Subcutaneous abdominal adipose tissue (tissue), 5 donors: ENCODE measurements around the gene JPH2.
"Not testable (repeated sequence)": the region's sequence is repeated elsewhere in the genome, so short reads cannot be mapped to it uniquely, and the experiment has no call there.

Experiments
- H3K27ac ChIP-seq: one replicate; pipeline ENCODE4 v1.7.0; 2013; ENCODE audit warnings: low read depth, mild to moderate bottlenecking, inconsistent platforms, low read length, moderate library complexity
- H3K27me3 ChIP-seq, 5 donors: one replicate each; pipeline ENCODE4 v1.7.0; 2013; ENCODE audit warnings: low read length in 5 of 5, inconsistent platforms in 1 of 5; ENCODE audit not compliant: control insufficient read depth in 5 of 5, insufficient read depth in 4 of 5
- H3K36me3 ChIP-seq, 5 donors: one replicate each; pipeline ENCODE4 v1.7.0; 2013; ENCODE audit warnings: low read length in 5 of 5; ENCODE audit not compliant: control insufficient read depth in 5 of 5, insufficient read depth in 5 of 5
- H3K4me1 ChIP-seq, 5 donors: one replicate each; pipeline ENCODE4 v1.7.0; 2013; ENCODE audit warnings: low read length in 5 of 5, mild to moderate bottlenecking in 3 of 5, moderate library complexity in 1 of 5; ENCODE audit not compliant: control insufficient read depth in 5 of 5, insufficient read depth in 5 of 5
- H3K4me3 ChIP-seq, 5 donors: one replicate each; pipeline ENCODE4 v1.7.0; 2013; ENCODE audit warnings: low read length in 5 of 5, low read depth in 1 of 5
- H3K9ac ChIP-seq, 5 donors: one replicate each; pipeline ENCODE4 v1.7.0; 2013; ENCODE audit warnings: low read length in 5 of 5, mild to moderate bottlenecking in 4 of 5, moderate library complexity in 3 of 5
- H3K9me3 ChIP-seq, 5 donors: one replicate each; pipeline ENCODE4 v1.7.0; 2013; ENCODE audit warnings: low read length in 5 of 5; ENCODE audit not compliant: control insufficient read depth in 5 of 5
- donor health status: healthy.
- donor health status: healthy.
- donor health status: healthy.
- donor health status: healthy.
- donor health status: healthy.

JPH2 gene

GRCh38 chr20:44204156-44204831 is 17.3 kb upstream of the JPH2 start:
- H3K27ac ChIP-seq: peak overlapping the region; percentile 61

GRCh38 chr20:44203161-44203560 is 16.2 kb upstream of the JPH2 start:
- no peaks in the 10 kb centered on the region for H3K9me3 ChIP-seq
- peak overlapping the region in 1 of 5 donors; percentile 46 for H3K9ac ChIP-seq
- peak overlapping the region; percentile 13 for H3K27ac ChIP-seq
- no peaks in the 10 kb centered on the region for H3K27me3 ChIP-seq
- peaks cover 31 to 56% (median 42%) of the 10 kb centered on the region in 5 donors for H3K36me3 ChIP-seq
- H3K4me3 ChIP-seq: no peak overlapping the region
- peaks cover 0 to 40% (median 22%) of the 10 kb centered on the region in 5 donors for H3K4me1 ChIP-seq

More at GRCh38 chr20:44204156-44204831, 17.3 kb upstream of the JPH2 start:
- no peaks in the 10 kb centered on the region for H3K9me3 ChIP-seq
- peaks cover 25 to 48% (median 35%) of the 10 kb centered on the region in 5 donors for H3K36me3 ChIP-seq
- no peaks in the 10 kb centered on the region for H3K27me3 ChIP-seq
- H3K4me3 ChIP-seq: no peak overlapping the region
- peaks cover 0 to 51% (median 34%) of the 10 kb centered on the region in 5 donors for H3K4me1 ChIP-seq
- H3K9ac ChIP-seq: peak overlapping the region in 3 of 5 donors; percentile 17 to 53 (median 25)

GRCh38 chr20:44200983-44201382 is 14.0 kb upstream of the JPH2 start:
- no peak overlapping the region for H3K4me3 ChIP-seq
- H3K27ac ChIP-seq: no peak overlapping the region
- H3K36me3 ChIP-seq: peaks cover 45 to 74% (median 58%) of the 10 kb centered on the region in 5 donors
- H3K4me1 ChIP-seq: peaks cover 0 to 27% (median 13%) of the 10 kb centered on the region in 5 donors
- peak overlapping the region in 1 of 5 donors; percentile 7 for H3K9ac ChIP-seq
- H3K9me3 ChIP-seq: no peaks in the 10 kb centered on the region
- H3K27me3 ChIP-seq: no peaks in the 10 kb centered on the region

- Histone ChIP-seq H3K36me3 (peaks cover 43 to 76% (median 60%) of the 10 kb centered on the region in 5 donors), H3K9ac (peak overlapping the region in 1 of 5 donors; percentile 36), H3K4me3 (no peak overlapping the region), H3K27me3 (no peaks in the 10 kb centered on the region), H3K27ac (peak overlapping the region; percentile 3), H3K9me3 (no peaks in the 10 kb centered on the region), H3K4me1 (peaks cover 0 to 27% (median 13%) of the 10 kb centered on the region in 5 donors)
Observed at GRCh38 chr20:44200371-44200770, 13.4 kb upstream of the JPH2 start.

GRCh38 chr20:44199877-44200276 is 12.9 kb upstream of the JPH2 start:
- no peak overlapping the region for H3K4me3 ChIP-seq
- H3K4me1 ChIP-seq: peaks cover 0 to 27% (median 13%) of the 10 kb centered on the region in 5 donors
- H3K27me3 ChIP-seq: no peaks in the 10 kb centered on the region
- peak overlapping the region; percentile 3 for H3K27ac ChIP-seq
- H3K36me3 ChIP-seq: peaks cover 43 to 71% (median 58%) of the 10 kb centered on the region in 5 donors
- H3K9ac ChIP-seq: peak overlapping the region in 1 of 5 donors; percentile 36
- no peaks in the 10 kb centered on the region for H3K9me3 ChIP-seq

GRCh38 chr20:44198872-44199271 is 11.9 kb upstream of the JPH2 start:
- Histone ChIP-seq H3K27ac (no peak overlapping the region), H3K4me3 (no peak overlapping the region), H3K27me3 (no peaks in the 10 kb centered on the region), H3K4me1 (peaks cover 0 to 18% (median 12%) of the 10 kb centered on the region in 5 donors), H3K36me3 (peaks cover 43 to 66% (median 56%) of the 10 kb centered on the region in 5 donors), H3K9ac (no peak overlapping the region), H3K9me3 (no peaks in the 10 kb centered on the region)

GRCh38 chr20:44196271-44196670 is 9.3 kb upstream of the JPH2 start:
- H3K9ac ChIP-seq: no peak overlapping the region
- peaks cover 36 to 51% (median 44%) of the 10 kb centered on the region in 5 donors for H3K36me3 ChIP-seq
- peaks cover 0 to 12% (median 6%) of the 10 kb centered on the region in 5 donors for H3K4me1 ChIP-seq
- H3K4me3 ChIP-seq: no peak overlapping the region
- H3K27me3 ChIP-seq: no peaks in the 10 kb centered on the region
- H3K9me3 ChIP-seq: no peaks in the 10 kb centered on the region
- no peak overlapping the region for H3K27ac ChIP-seq

- Histone ChIP-seq H3K4me3 (no peak overlapping the region), H3K9ac (no peak overlapping the region), H3K9me3 (no peaks in the 10 kb centered on the region), H3K4me1 (peaks cover 0 to 7% (median 6%) of the 10 kb centered on the region in 5 donors), H3K36me3 (peaks cover 30 to 45% (median 41%) of the 10 kb centered on the region in 5 donors), H3K27ac (no peak overlapping the region), H3K27me3 (no peaks in the 10 kb centered on the region)
Observed at GRCh38 chr20:44195605-44196004, 8.6 kb upstream of the JPH2 start.

GRCh38 chr20:44193801-44194200 is 6.8 kb upstream of the JPH2 start:
- Histone ChIP-seq H3K4me3 (no peak overlapping the region), H3K36me3 (peaks cover 20 to 27% (median 26%) of the 10 kb centered on the region in 5 donors), H3K27ac (no peak overlapping the region), H3K9me3 (no peaks in the 10 kb centered on the region), H3K27me3 (no peaks in the 10 kb centered on the region), H3K4me1 (peaks cover 0 to 4% (median 3%) of the 10 kb centered on the region in 5 donors), H3K9ac (no peak overlapping the region)

GRCh38 chr20:44191640-44192039 is 4.7 kb upstream of the JPH2 start:
- H3K9ac ChIP-seq: not testable (repeated sequence)

More at GRCh38 chr20:44191640-44192039, 4.7 kb upstream of the JPH2 start:
- peaks cover 6 to 12% (median 9%) of the 10 kb centered on the region in 5 donors for H3K36me3 ChIP-seq
- H3K9me3 ChIP-seq, H3K4me3 ChIP-seq, H3K27ac ChIP-seq: not testable (repeated sequence)
- peaks cover 8 to 25% (median 24%) of the 10 kb centered on the region in 5 donors for H3K4me1 ChIP-seq
- H3K27me3 ChIP-seq: peaks cover 0 to 11% (median 2%) of the 10 kb centered on the region in 5 donors
